ENCODE data around the gene SLBP.

DNA sequence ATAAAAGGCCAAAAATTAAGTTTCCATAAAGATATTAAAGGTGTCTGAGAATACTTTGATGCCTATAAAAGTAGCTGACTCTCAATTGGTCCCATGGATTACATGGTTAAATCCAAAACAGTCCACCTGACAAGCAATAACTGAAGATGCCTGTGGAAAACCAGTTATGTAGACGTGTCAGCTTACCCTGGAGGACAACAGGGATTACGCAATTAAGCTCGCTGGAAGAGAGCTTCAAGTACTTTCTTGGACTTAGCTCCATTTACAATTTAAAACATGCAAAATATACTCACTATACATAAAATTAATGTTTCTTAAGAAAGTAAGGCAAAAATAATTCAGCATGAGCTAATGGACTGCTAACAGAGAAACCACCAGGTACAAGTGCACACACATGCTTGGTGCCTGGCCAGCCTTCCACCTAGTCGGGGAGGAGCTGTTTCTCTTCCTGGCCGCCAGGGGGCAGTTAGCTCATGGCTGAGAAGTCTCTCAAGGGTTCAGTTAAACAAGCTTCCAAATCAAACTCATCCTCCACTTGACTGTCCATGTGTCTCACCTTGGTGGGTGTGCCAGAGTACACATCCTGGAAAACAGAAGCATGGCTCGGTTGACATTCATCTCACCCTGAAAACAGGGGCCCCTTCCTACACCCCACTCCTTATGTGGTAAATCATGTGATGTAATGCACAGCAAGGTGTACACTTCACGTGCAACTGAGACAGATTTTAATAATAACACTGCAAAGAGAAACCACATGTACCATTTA, 18.8 kb downstream of the SLBP start:
- TF ChIP-seq CTCF (IDR thresholded peaks at IDR 0.05) (peak; percentile 61 to 94 (median 90)), POLR2A (IDR thresholded peaks at IDR 0.05) (no peak), POLR2AphosphoS5 (IDR thresholded peaks at IDR 0.05) (peak; percentile 65)
